ENCODE data around the gene LRP1-AS. TPM values are rescaled to one million over a fixed set of nuclear protein-coding genes. Genes with fewer than 3 reads are reported as not detected.

Gene LRP1-AS
- total and polyA plus RNA-seq, 10 of the 15 experiments (the other 5 are each of a cell fraction or from before 2014, with no cell fraction given) = not detected

GRCh38 chr12:57182918-57183575, 35.6 kb upstream of the LRP1-AS start (continued):
- TF ChIP-seq HDGF (IDR thresholded peaks at IDR 0.05) = 0 out of 2 replicates have a peak, but pooled peaks have one; percentile 48
- TF ChIP-seq ZNF592 (IDR thresholded peaks at IDR 0.05) = no peak
- peak; percentile 96 to 98 (median 97) for TF ChIP-seq CTCF (IDR thresholded peaks at IDR 0.05 in 2 of 3, conservative IDR thresholded peaks at IDR 0.05 in 1 of 3; ENCODE audit: control insufficient read depth in 2 of 3, extremely low read depth in 1 of 3, insufficient read depth in 1 of 3, low read depth in 3 of 3, low read length in 3 of 3)
- no peak for TF ChIP-seq CEBPB (IDR thresholded peaks at IDR 0.05; ENCODE audit: borderline replicate concordance in 1 of 2, low read depth in 2 of 2, low read length in 2 of 2)
- peak; percentile 88; the same call in 1 of the 2 replicates for TF ChIP-seq TCF12 (IDR thresholded peaks at IDR 0.05; ENCODE audit: low read depth, low read length)
- no peak for TF ChIP-seq STAT3 (IDR thresholded peaks at IDR 0.05; ENCODE audit: low read depth, low read length)
- peak; percentile 75; the same call in 1 of the 2 replicates for TF ChIP-seq TCF3 (IDR thresholded peaks at IDR 0.05; ENCODE audit: borderline replicate concordance, insufficient read depth, low read depth, low read length)
- no peak for TF ChIP-seq ZNF24 (IDR thresholded peaks at IDR 0.05)
- no peak for TF ChIP-seq MEF2A (IDR thresholded peaks at IDR 0.05; ENCODE audit: insufficient read depth, low read depth, low read length)
- peak; percentile 13 to 49; a peak in 2 of 4 replicates for TF ChIP-seq BHLHE40 (IDR thresholded peaks at IDR 0.05; ENCODE audit: borderline replicate concordance in 1 of 2, low read depth in 2 of 2, low read length in 1 of 2)
- no peak for TF ChIP-seq CUX1 (IDR thresholded peaks at IDR 0.05; ENCODE audit: insufficient replicate concordance, low read depth, low read length)
- TF ChIP-seq ATF2 (IDR thresholded peaks at IDR 0.05; ENCODE audit: low read length) = no peak

Data from GM12878 (cell line).